ENCODE results near the gene ZNF398.

DNA sequence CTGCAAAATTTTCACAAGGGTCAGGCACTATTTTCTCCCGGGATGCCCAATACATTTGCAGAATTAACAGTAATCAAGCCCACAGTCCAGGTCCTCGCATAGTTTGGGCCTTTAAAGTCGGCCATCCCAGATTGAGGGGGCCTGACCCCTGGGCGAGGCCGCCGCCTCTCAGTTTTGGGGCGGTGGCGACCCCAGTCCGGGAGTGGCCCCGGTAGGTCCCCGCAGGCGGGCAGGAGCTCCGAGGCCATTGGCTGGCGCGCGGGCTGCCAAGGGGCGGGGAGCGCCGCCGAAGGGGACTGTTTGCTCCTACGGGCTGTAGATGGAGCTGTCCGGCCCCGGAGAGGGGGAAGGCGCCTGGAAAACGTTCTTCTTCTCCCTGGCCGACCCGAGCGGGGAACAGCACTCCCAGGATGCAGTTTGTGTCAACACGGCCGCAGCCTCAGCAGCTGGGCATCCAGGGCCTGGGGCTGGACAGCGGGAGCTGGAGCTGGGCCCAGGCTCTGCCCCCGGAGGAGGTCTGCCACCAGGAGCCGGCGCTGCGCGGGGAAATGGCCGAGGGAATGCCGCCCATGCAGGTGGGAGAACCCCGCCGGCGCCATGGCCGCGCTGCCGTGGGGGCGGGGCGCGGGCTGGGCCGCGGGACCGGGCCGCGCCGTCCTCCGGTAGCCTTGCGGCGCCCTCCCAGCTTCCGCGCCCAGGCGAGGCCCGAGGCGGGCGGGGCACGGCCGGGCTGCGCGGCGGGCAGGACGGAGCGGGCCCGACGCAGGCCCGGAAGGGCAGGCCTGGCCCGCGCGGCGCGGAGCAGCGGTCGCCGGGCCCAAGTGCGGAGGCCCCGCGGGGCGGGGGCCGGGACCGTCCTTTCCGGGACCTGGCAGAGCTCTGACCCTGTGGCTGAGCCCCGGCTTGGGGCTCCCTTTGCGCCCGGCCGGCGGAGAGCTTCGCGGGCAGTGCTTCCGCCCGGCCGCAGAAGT, 48.2 kb downstream of the ZNF398 start, which contains the start of gene ZNF282:
- TF ChIP-seq, protein P1, sequence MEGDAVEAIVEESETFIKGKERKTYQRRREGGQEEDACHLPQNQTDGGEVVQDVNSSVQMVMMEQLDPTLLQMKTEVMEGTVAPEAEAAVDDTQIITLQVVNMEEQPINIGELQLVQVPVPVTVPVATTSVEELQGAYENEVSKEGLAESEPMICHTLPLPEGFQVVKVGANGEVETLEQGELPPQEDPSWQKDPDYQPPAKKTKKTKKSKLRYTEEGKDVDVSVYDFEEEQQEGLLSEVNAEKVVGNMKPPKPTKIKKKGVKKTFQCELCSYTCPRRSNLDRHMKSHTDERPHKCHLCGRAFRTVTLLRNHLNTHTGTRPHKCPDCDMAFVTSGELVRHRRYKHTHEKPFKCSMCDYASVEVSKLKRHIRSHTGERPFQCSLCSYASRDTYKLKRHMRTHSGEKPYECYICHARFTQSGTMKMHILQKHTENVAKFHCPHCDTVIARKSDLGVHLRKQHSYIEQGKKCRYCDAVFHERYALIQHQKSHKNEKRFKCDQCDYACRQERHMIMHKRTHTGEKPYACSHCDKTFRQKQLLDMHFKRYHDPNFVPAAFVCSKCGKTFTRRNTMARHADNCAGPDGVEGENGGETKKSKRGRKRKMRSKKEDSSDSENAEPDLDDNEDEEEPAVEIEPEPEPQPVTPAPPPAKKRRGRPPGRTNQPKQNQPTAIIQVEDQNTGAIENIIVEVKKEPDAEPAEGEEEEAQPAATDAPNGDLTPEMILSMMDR (IDR thresholded peaks at IDR 0.05 in 4 of 5, conservative IDR thresholded peaks at IDR 0.05 in 1 of 5) = peak in 4 of 5 experiments; percentile 33 to 71 (median 54)
- TF ChIP-seq POLR2A (IDR thresholded peaks at IDR 0.05) = peak; percentile 41 to 43

All from gastrocnemius medialis (tissue), 4 donors.